Measurements from ENCODE around the gene CAMK1D.

CAMK1D gene

GRCh38 chr10:12819656-12820055 is 470.3 kb downstream of the CAMK1D start:
- no peaks in the 10 kb centered on the region for H3K36me3 ChIP-seq (ENCODE audit: insufficient read depth)
- H2AFZ ChIP-seq (ENCODE audit: low read depth) = no peak overlapping the region
- H3K4me2 ChIP-seq = no peak overlapping the region
- H3K27me3 ChIP-seq (ENCODE audit: insufficient read depth, low read depth) = no peaks in the 10 kb centered on the region
- H3K4me1 ChIP-seq (ENCODE audit: low read depth, poor library complexity, severe bottlenecking) = no peaks in the 10 kb centered on the region
- H4K20me1 ChIP-seq (ENCODE audit: insufficient read depth) = no peaks in the 10 kb centered on the region
- H3K79me2 ChIP-seq (ENCODE audit: insufficient read depth, low read depth) = no peaks in the 10 kb centered on the region
- TF ChIP-seq, protein P1, sequence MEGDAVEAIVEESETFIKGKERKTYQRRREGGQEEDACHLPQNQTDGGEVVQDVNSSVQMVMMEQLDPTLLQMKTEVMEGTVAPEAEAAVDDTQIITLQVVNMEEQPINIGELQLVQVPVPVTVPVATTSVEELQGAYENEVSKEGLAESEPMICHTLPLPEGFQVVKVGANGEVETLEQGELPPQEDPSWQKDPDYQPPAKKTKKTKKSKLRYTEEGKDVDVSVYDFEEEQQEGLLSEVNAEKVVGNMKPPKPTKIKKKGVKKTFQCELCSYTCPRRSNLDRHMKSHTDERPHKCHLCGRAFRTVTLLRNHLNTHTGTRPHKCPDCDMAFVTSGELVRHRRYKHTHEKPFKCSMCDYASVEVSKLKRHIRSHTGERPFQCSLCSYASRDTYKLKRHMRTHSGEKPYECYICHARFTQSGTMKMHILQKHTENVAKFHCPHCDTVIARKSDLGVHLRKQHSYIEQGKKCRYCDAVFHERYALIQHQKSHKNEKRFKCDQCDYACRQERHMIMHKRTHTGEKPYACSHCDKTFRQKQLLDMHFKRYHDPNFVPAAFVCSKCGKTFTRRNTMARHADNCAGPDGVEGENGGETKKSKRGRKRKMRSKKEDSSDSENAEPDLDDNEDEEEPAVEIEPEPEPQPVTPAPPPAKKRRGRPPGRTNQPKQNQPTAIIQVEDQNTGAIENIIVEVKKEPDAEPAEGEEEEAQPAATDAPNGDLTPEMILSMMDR (conservative IDR thresholded peaks at IDR 0.05; ENCODE audit: low read depth, low read length) = no peak
- no peak overlapping the region for H3K4me3 ChIP-seq (IDR thresholded peaks at IDR 0.05; ENCODE audit: insufficient read depth, low read depth, low read length)
- no peak overlapping the region for H3K27ac ChIP-seq
- H3K9ac ChIP-seq = no peak overlapping the region

GRCh38 chr10:12822126-12822892 is 473.0 kb downstream of the CAMK1D start:
- H3K9ac ChIP-seq = no peak overlapping the region
- no peak overlapping the region for H3K27ac ChIP-seq
- no peak overlapping the region for H3K4me3 ChIP-seq (IDR thresholded peaks at IDR 0.05; ENCODE audit: insufficient read depth, low read depth, low read length)
- TF ChIP-seq, protein P1 (conservative IDR thresholded peaks at IDR 0.05; ENCODE audit: low read depth, low read length) = no peak
- no peak overlapping the region for H3K4me2 ChIP-seq
- H3K27me3 ChIP-seq (ENCODE audit: insufficient read depth, low read depth) = no peaks in the 10 kb centered on the region
- no peaks in the 10 kb centered on the region for H4K20me1 ChIP-seq (ENCODE audit: insufficient read depth)
- H3K36me3 ChIP-seq (ENCODE audit: insufficient read depth) = no peaks in the 10 kb centered on the region
- no peaks in the 10 kb centered on the region for H3K4me1 ChIP-seq (ENCODE audit: low read depth, poor library complexity, severe bottlenecking)
- H2AFZ ChIP-seq (ENCODE audit: low read depth) = no peak overlapping the region
- no peaks in the 10 kb centered on the region for H3K79me2 ChIP-seq (ENCODE audit: insufficient read depth, low read depth)

GRCh38 chr10:12822893-12823170 is 473.5 kb downstream of the CAMK1D start:
- H3K4me3 ChIP-seq (IDR thresholded peaks at IDR 0.05; ENCODE audit: insufficient read depth, low read depth, low read length) = no peak overlapping the region
- no peak overlapping the region for H2AFZ ChIP-seq (ENCODE audit: low read depth)
- H3K79me2 ChIP-seq (ENCODE audit: insufficient read depth, low read depth) = no peaks in the 10 kb centered on the region
- no peaks in the 10 kb centered on the region for H3K4me1 ChIP-seq (ENCODE audit: low read depth, poor library complexity, severe bottlenecking)
- H3K27me3 ChIP-seq (ENCODE audit: insufficient read depth, low read depth) = no peaks in the 10 kb centered on the region
- H3K36me3 ChIP-seq (ENCODE audit: insufficient read depth) = no peaks in the 10 kb centered on the region
- TF ChIP-seq, protein P1 (conservative IDR thresholded peaks at IDR 0.05; ENCODE audit: low read depth, low read length) = no peak
- H3K9ac ChIP-seq = no peak overlapping the region
- no peaks in the 10 kb centered on the region for H4K20me1 ChIP-seq (ENCODE audit: insufficient read depth)
- H3K4me2 ChIP-seq = no peak overlapping the region
- H3K27ac ChIP-seq = no peak overlapping the region

DNA sequence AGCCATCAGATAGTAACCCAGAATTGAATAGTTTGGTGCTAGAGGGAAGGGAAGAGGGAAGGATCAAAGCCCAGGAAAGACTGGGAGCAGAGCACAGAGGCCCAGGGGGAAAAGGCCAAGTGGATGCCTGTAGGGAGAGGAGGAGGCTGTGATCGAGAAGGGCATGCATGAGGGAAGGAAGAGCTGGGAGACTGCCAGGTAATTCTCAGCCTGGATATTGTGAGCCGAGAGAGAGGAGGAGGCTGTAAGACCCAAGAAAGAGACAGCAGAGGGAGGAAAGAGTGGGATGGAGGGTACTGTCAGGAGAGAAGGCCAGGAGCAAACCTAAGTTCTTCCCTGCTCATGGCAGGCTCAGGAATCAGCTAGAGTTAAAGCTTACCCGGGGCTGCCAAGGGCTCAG is 474.0 kb downstream of the CAMK1D start:
- Histone ChIP-seq H2AFZ (ENCODE audit: low read depth) (no peak overlapping the region), H4K20me1 (ENCODE audit: insufficient read depth) (no peaks in the 10 kb centered on the region), H3K4me1 (ENCODE audit: low read depth, poor library complexity, severe bottlenecking) (no peaks in the 10 kb centered on the region), H3K36me3 (ENCODE audit: insufficient read depth) (no peaks in the 10 kb centered on the region), H3K27me3 (ENCODE audit: insufficient read depth, low read depth) (no peaks in the 10 kb centered on the region), H3K4me3 (IDR thresholded peaks at IDR 0.05; ENCODE audit: insufficient read depth, low read depth, low read length) (no peak overlapping the region), H3K4me2 (no peak overlapping the region), H3K27ac (no peak overlapping the region), H3K79me2 (ENCODE audit: insufficient read depth, low read depth) (no peaks in the 10 kb centered on the region), H3K9ac (no peak overlapping the region)
- TF ChIP-seq, protein P1 (conservative IDR thresholded peaks at IDR 0.05; ENCODE audit: low read depth, low read length) = no peak
